ENCODE measurements around the gene TRIM49B.
"Not testable (repeated sequence)": the region's sequence is repeated elsewhere in the genome, so short reads cannot be mapped to it uniquely, and the experiment has no call there.

TRIM49B gene, protein sequence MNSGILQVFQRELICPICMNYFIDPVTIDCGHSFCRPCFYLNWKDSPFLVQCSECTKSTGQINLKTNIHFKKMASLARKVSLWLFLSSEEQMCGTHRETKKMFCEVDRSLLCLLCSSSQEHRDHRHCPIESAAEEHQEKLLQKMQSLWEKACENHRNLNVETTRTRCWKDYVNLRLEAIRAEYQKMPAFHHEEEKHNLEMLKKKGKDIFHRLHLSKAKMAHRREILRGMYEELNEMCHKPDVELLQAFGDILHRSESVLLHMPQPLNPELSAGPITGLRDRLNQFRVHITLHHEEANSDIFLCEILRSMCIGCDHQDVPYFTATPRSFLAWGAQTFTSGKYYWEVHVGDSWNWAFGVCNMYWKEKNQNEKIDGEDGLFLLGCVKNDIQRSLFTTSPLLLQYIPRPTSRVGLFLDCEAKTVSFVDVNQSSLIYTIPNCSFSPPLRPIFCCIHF

DNA sequence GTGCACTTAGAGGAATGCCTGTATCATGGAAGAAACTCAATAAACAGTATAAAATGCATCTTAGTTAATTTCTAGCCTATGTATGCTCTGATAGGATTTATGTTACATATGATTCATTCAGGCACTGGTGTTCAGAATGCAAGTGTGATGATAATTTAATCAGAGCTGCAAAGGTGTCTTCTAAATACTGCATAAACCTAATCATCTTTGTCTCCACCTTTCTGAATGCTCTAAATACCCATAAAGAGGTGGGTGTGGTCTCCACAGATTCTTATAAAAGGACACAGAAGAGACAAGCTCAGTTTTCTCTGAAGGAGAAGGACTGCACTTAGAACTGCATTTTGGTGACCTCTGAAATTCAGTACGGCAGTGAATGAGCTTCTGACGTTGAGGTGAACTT is at the start of gene TRIM49B:
TRIM49B (plus strand) TSS at position 301 of the 400 bp plus-strand sequence. CDS start 2,777 bp downstream, outside the sequence.
- not testable (repeated sequence) for DNase-seq (ENCODE audit: low read depth in 2 of 2)

DNA sequence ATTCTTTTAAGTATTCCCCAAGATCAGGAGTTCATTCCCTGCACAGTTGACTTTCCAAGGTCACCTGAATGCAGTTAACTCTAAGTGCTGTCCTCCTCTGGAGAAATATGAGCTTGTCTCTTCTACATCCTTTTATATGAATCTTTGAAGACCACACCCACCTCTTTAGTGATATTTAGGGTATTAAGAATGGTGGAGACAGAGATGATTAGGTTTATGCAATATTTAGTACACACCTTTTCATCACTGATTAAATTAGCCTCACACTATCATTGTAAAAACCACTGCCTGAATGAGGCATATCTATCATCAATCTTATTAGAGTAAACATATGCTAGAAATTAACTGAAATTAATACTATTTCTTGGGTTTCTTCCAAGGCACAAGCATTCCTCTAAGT is 44.8 kb upstream of the TRIM49B start, which contains the start of gene TRIM51G:
TRIM51G (minus strand) TSS at position 101 of the 400 bp plus-strand sequence. CDS start 2,190 bp downstream, outside the sequence.
- DNase-seq (ENCODE audit: low read depth in 2 of 2): not testable (repeated sequence)

DNA sequence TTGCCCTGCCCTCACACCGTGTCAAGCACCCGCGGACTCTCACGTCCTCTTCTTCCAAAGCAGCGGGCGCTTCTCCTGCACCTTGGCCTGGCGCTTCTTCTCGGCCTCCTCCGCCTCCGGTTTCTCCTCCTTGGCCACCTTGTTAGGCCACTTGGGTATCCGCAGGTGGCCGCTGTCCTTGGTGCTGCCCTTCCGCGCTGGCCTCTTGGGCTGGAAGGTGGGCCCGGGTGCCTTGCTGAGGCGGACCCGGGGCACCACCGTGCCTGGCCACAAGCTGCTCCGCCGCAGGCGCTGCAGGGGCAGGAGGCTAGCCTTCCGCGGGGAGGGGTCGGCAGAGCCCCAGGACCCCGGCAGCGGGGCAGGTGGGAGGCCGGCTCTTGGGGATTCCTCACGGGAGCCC is 19.6 kb downstream of the TRIM49B start:
- not testable (repeated sequence) for DNase-seq (ENCODE audit: low read depth in 2 of 2)

DNA sequence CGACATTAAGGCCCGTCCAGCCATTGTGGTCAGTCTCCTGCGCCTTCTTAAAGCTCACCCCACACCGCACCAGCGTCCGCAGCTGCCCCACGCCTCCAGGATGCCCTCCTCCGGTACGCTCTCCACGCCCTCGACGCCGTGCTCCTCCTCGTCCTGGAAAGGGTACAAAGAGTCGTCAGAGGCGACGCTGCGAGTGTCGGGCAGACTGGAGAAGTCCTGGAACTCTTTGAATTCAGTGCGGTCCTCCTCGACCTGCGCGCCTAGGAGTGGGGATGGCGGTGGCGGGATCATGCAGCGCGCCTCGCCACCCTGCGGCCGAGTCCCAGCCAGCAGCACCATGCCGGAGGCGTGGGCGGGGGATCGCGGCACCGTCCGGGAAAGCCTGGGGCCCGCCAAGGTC is 21.2 kb downstream of the TRIM49B start:
- not testable (repeated sequence) for DNase-seq (ENCODE audit: low read depth in 2 of 2)

DNA sequence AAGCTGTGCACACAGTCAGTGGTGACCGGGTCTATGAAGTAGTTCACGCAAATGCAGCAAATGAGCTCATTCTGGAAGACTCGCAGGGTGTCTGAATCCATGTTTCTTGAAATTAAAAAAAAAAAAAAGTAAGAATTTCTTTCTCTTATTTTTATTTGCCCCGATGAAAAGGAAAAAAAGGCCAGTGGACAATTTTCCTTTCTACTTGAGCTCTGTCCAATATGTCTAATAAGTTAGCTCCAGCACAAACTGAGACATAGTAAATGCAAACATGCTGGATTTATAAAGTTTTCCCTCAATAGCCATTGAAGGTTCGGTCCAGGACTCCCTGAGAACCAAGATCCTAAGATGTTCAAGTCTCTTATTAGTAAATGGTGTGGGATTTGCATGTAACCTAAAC is 30.4 kb downstream of the TRIM49B start, which contains the start of gene TRIM64C:
TRIM64C (minus strand) TSS at position 101 of the 400 bp plus-strand sequence; CDS start at position 101, 0 bp downstream.
- not testable (repeated sequence) for DNase-seq (ENCODE audit: low read depth in 2 of 2)

DNA sequence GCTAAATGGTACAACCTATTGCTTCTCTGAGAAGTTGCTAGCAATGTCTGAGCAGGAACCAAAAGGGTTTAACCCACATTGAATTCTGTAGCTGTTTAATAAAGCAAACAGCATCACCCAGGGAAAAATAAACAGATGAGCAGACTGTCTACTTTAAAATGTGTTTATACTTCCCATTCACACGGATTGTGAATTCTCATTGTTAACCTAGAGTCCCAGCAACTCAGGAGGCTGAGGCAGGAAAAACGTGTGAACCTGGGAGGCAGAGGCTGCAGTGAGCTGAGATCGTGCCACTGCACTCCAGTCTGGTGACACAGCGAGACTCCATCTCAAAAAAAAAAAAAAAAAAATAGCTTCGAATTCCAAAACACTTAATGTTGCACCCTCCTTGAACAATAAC is 41.3 kb downstream of the TRIM49B start:
- DNase-seq (ENCODE audit: low read depth in 2 of 2): not testable (repeated sequence)
